ENCODE data around the gene OBP2B.
A peak's percentile ranks its signal among the peaks of the same experiment; 100 is the strongest.
"Not testable (repeated sequence)": the region's sequence is repeated elsewhere in the genome, so short reads cannot be mapped to it uniquely, and the experiment has no call there.

The OBP2B gene

DNA sequence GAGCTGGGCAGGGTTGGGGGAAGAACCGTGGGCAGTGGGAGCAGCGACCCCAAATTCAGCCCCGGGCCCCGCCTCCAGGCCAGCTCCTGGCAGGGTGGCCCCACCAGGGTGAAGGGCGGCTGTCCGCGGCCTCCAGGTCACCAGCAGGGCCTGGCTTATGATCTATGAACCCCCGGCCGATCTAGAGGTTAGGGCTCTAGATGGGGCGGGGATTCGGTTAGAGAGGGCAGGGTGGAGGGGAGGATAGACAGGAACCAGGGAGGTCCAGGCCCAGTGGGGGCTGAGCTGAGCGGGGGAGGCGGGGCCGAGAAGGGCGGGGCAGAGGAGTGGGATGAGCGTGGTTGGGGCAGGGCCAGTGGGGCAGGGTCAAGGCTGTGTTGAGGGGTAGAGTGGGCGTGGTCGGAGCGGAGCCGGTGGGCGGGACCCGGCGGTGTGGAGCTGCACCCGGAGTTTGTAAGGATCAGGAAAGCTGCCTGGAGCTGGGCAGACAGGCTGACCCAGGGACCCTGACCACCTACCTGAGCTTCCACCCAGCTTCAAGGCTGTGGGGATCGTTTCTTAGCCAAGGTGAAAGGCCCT is 29.3 kb upstream of the OBP2B start:
- peak; percentile 10 for DNase-seq (ENCODE audit: low read depth)

DNA sequence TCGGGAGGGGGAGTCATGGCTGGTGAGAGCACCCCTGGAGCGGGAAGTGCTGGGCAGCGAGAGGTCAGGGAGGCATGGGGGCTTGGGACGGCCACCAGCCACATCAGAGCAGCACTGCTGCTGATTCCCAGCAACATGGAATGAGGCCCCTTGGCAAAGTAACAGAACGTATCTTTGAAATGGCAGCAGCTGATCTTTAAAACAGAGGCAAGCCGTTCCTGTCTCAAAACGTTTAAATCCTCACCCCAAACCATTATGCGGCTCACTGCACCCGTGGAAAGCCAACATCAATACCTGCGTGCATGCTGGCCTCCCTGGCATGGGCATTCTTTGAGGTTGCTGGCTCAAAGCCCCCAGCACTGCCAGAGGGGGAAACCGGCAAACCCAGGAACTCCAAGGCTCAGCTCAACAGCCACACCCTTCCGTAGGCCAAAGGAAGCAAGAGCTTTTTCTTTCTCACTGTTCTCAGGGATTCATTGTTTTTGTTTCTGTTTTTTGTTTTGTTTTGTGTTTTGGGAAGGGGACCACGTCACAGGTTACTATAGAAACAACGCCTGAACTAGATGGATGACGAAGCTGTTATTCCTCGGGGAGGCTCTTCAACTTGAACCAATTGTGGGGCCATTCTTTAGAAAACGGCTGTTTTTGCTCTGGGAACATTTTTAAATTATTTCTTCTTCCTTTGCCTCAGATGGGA is 28.1 kb upstream of the OBP2B start:
- peak; percentile 23 for DNase-seq (ENCODE audit: low read depth)

DNA sequence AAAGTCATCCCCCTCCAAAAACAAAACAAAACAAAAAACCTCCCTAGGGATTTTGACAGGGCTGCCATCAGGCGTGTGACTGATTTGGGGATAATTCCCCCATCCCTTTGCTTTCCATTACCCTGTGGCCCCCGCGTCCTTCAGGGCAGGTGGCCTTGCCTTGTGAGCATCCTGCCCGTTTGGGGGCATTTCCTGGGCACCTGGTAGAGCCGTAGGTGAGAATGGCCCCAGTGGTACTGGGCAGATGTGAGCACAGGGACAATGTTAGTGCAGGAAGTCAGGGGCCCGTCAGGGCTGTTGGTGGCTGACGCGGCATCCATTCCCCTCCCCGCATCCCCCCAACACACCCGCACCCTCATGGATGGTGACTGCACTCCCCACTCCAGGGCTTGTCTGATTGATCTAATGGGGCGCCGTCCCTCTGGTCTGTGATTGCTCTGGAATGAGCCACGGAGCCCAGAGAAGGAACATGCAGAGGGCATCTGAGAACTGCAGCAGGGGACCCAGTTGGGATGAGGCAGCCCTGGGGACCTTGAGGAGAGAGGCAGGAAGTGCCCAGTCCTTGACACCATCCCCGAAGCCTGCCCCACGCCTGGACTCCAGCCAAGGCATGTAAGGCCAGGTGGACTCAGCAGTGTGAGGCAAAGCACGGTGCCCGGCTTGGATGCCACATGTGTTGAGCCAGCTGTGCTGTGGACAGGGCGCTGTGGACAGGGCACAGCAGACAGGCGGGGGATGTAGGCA is 27.4 kb upstream of the OBP2B start:
- not testable (repeated sequence) for DNase-seq (ENCODE audit: low read depth)

DNA sequence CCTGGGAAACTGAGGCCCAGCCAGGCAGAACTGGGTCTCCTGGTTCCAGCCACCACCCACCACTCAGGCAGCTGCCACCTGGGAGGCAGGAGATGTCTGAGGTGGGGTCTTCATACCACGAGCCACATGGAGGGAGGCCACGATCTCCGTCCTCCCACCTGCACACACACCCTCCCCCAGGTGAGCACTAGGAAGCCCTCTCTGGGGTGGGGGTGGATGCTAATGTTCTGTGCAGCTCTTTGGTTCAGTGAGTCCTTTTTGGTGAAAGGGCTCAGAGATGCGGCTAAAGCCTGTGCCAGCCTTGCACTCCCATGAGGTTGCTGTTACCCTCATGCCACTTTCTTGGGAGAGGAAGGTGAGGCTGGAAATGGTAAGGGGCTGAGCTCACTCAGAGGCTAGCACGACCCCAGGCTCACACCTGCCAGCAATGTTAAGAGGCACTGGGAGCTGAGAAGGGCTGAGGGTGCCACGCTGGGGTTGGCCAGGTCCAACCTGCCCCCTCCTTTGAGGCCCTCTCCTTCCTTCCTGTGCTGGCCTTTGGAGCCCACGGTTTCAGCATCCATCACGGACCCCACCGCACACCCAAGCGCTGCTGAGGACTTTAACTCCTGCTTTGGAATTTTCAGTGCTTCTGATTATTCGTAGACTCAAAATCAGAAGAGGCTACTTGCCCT is 26.6 kb upstream of the OBP2B start:
- no peak for DNase-seq (ENCODE audit: low read depth)

DNA sequence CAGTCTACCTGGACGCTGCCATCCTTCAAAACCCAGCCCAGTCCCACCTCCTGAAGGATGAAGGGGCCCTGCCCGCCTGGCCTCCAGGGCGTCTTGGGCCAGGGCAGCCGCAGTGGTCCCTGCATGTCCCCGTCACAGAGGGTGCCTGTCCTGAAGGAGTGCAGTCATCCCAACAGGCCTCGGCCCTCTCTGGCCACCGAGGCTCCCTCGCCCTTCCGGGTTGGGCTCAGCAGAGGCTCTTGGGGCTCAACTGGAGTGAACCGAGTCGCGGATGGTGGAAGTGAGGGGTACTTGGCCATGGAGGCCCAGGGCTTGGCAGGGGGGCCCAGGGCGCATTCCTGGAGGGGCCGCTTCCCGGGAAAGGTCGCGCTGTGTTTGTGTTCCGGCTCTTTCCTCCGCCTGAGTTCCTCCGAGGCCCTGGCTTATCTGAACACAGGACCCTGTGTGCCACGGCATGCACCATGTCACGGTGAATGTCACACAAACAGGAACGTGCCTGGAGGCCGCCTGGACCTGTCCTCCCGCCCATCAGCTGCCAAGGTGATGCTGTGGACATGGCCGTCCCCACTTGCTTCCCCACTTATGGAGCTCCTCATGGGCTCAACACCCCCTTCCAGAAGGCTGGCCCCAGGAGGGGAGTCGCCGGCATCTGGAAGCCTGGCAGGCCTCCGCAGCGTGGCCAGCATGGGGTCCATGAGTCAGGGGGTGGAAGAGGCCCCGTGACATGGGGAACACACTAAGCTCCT is 25.7 kb upstream of the OBP2B start:
- DNase-seq (ENCODE audit: low read depth) = no peak

DNA sequence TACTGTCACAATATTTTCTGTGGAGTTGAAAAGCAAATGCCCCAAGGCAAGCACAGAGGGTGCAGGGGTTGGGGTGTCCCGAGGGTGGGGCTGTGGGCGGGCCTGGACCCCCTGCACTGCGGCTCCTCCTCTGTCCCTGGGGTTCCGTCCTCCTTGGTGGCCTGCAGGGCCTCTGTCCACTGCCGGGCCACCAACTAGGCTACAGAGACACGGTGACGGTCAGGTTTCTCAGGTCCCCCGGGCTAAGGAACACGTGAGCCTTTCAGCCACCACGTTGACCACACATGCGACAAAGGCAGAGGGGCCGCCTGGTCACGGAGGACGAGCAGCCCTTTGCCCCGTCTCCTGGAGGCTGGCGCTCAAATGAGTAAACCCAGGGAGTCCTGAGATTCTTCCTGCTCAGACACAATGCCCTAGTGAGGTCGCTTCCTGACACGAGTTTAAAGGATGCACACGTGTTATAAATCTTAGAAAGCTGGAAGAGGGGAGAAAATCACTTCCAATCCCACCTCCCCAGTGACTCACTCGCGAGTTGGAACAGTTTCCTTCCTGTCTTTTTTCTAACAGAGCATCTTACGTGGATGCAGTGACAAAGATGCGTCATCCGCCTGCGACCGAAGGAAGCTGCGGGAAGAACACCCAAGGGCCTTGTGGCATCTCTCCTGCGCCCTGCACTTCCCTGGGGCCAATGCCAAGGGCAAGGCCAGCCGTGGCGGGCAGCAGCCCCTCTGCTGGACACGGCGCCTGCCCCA is 24.8 kb upstream of the OBP2B start:
- no peak for DNase-seq (ENCODE audit: low read depth)

DNA sequence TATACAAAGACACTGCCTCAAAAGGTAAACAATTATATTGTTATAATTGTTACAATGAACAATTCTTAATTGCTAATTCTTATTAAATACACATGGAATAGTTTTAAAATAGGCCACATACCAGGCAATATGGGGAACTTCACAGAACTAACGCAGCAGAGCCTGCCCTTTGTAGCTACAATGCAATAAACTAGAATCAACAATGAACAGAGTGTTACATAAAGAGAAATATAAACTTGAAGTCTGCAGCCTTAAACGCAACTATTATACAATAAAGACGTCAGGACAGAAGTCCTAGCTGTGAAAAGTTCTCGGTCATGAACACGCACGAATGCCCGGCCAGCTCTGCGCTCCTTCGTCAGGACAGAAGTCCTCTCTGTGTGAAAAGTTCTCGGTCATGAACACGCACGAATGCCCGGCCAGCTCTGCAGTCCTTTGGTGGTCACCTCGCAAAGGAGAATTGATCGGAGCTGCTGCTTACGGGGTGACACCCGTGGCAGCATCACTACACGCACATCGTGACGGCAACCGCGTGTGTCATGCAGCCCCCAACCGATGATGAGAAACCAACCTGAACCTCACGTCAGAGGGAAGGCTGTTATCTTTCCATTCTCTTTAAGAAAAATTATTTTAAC is 23.0 kb upstream of the OBP2B start:
- DNase-seq (ENCODE audit: low read depth) = not testable (repeated sequence)

DNA sequence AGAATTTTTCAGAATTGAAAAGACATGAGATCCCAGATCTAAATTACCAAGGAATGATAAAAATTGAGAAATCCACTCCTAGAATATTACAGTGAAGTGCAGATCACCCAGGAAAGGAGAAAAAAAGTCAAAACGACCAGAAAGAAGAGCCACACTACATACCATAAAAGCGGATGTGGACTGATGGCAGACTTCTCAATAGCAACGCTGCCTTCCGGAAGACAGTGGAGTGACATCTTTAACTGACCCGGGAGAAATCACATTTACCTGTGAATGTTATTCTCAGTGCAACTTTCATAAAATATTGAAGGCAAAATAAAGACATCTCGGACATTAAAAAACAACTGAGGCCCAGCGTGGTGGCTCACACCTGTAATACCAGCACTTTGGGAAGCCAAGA is 21.5 kb upstream of the OBP2B start:
- not testable (repeated sequence) for DNase-seq (ENCODE audit: low read depth)

DNA sequence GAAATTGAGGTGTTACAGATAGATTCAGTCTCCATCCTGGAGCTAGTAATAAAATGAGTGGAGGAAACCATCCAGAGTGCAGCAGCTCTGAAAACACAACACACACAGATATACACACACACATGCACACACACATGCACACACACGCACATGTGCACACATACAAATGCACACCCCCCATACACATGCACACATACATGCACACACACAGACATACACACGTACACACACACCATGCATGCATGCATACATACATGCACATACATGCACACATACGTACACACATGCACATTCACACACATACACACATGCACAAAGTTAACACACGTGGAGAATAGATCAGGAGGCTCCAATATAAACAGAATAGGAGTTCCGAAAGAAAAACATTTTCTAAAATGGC is 21.0 kb upstream of the OBP2B start:
- no peak for DNase-seq (ENCODE audit: low read depth)

DNA sequence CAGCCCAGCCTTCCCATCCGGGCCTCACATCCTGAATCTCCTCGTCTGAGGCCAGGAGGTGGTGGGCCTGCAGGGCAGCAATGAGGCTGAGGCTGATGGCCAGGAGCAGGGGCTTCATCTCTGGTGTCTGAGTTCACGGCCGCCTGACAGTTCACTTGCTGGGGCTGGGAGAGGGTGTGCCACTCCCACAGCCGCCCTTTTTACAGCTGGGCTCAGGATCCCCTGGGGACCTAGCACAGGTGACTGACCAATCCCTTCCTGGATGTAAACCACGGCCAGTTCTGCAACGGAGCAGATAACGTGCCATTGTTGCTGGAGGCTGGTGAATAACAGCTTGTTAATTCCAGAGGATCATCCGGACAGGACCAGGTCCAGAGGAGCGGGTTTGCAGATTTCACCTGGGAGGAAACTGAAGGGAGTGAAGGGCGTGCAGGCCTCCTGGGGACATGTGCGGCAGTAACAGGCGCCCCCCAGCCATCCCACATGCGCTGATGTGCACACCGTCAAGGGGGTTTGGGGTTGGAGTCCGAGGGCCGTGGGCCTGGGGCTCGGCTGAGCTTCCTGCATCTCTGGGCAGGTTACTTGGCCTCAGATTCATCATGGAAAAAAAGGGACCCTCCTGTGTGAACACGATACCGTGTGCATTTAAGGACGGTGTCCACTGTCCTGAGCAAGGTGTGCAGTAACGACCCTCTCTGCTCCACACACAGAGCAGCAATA is 19.6 kb upstream of the OBP2B start:
- DNase-seq (ENCODE audit: low read depth) = not testable (repeated sequence)

DNA sequence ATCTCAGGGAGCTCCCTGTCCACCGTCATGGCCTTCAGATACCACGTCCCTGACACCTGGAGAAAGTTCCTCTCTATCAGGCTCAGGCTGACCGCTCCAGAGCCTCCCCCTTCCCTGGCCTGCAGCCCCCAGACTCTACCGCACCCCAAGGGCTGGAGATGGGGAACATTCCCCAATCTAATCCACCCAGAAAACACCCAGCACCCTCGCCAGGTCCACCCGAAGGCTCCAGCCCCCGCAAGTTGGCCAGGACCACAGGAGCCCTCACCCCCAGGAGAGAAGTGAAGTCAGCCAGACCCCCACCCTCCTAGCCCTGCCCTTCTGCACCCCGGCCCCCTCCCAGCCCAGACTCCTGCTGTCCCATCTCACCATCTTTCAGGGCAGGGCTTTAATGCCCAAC is 18.9 kb upstream of the OBP2B start:
- not testable (repeated sequence) for DNase-seq (ENCODE audit: low read depth)

DNA sequence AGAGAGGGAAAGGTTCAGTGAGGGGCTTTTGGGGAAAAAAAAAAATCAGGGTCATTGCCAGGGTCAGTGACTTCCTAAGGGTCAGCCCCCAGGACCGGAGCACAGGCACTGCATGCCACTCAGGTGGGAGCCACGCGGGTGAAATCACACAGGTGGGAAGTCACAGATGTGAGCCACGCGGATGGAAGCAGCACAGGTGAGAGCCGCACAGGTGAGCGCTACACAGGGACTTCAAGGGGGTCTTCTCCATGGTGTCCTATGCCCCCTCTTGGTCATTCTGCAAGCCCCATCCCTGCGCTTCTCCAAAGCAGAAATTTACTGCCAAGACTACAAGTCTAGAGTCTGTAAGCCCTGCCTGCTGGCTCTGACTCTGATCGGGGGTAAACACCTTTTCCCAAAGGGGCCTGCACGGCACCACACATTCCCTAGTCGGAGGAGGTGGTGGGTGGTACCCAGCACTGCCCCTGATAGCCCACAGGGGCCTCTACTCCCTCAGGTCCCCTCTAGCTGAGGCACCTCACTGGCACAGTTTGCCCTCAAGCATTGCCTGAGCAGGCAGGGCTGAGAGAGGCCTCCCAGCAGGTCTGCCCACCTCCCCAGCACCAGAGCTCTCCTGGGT is 18.3 kb upstream of the OBP2B start:
- DNase-seq (ENCODE audit: low read depth) = no peak

DNA sequence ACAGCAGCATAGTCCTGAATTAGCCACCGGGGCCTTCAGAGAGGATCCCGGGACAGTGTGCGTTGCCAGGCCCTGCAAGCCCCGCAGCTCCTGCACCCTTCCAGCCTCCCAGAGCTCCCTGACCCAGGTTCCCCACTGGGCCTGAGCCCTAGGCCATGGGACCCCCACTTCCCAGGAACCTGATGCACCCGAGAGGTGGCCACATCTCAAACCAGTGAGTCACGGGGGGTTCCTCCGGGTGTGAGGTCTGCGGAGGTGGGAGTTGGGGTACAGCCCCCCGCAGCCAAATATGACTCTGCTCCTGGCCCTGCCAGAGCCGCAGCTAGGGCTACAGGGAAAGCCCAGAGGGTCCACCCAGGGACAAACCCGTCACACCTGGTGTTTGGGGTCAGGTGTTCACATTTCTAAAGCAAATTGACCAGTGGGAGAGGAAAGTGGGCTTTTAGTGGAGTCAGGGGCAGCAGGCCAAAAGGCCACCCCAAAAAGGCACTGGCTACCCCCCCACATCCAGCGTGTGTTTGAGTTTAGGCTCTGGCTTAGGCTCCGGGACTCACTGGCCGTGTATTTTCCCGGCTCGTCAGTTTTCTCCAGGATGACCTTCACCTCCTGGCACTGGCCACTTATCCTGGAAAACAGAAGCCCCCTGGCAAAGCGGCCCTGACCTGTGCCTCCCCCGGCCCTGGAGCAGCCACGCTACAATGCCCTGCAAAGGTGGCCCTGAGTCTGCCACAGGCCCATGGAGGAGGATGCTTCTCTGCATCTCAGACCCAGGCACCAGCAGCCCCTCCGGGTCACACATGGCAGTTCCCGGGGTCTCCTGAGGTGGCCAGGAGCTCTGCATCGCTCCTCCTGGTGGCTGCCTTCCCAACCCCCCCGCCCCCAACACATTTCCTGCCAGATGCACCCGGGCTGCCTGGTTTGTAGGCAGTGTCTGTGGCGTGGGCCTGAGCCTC is 17.4 kb upstream of the OBP2B start:
- no peak for DNase-seq (ENCODE audit: low read depth)

DNA sequence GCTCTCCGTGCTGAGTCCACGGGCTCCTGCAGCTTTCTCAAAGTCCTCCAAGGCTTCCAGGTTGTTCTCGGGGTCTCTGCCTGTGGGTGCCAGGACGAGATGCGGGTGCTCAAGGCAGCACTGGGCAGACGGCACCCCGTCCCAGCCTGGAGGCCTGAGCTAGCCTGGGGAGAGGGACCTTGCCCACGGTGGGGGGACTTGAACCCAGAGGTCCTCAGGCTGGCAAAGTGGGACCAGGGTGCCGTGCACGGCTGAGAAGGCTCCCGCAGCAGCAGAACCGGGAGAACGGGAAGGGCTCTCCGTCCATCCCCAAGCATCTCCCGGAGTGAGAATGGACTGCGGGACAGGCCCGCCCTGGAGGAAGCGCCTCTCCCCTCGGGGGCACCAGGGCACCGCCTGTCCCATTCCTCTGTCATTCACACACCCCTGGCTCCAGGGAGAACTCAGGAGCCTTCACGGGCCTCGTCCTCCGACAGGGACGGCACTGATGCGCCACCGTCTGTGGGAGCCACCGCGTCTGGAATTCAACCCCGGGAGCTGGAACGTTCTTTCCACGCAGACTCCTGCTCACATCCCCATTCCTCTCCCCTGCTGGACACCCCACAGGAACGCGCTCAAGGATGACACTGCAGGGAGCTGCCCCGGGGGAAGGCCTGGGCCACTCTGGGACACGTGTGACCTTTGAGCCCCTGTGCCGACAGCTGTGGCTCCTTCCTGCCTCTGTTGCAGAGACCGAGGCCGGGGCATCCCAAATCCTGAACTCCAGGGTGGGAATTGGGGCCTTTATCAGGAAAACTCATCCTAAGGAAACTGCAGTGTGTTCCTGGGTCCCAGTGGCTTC is 16.3 kb upstream of the OBP2B start:
- no peak for DNase-seq (ENCODE audit: low read depth)

DNA sequence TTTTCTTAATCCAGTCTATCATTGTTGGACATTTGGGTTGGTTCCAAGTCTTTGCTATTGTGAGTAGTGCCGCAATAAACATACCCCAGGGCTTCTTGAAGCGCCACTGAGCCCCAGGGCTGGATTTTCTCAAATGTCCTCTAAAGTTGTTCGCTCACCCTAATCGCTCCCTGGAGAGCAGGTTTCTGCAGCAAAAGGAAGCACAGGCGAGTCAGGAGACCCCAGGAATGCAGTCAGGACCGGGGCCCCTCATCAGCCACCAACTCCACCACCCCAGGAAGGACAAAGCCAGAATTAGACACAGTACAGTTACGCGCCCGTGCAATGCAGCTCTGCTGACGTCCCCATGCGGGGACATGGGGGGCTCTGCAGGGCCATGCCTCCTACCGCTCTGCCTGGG is 15.7 kb upstream of the OBP2B start:
- no peak for DNase-seq (ENCODE audit: low read depth)

DNA sequence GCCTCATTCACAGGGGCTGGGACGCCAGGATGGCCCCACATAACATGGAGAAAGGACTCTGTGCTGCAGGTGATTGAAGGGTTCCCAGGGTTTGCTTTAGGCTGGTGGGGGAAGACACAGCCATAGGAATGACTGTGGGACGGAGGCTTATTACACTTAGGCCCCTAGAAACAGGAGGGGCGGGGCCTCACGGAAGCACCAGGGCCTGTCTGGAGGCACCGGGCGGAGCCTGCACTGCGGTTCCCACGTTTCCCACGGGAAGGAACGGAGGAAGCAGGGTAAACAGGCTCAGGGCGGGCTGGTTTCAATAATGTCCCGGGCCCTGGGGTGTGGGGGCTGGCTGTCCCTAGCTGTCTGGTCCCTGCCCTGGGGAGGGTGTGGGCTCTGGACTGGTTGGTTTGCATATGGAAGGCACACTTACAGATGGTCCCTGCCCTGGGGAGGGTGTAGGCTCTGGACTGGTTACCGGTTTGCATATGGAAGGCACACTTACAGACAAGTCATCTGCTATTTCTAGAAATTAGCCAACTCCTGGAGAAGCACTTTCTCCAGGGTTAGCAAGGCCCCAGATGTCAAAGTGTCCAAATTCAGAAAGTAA is 14.2 kb upstream of the OBP2B start:
- not testable (repeated sequence) for DNase-seq (ENCODE audit: low read depth)

DNA sequence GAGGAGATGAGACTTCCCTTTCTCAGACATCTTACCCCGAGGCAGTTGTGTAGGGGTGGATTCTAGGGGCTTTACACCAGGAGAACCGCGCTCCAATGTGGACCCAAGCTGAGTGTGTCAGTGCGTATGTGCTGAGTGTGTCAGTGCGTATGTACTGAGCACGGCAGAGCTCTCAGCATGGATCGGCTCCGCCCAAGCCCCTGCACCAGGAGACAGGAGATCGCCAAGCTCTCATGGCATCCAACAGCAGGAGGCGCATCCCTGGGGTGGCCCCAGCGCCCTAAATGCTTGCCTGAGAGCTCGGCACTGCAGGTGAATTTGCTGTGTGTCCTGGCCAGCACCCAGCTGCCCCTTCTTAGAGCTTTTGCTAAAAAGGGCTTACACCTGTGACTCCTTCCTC is 12.9 kb upstream of the OBP2B start:
- not testable (repeated sequence) for DNase-seq (ENCODE audit: low read depth)
